Transverse colon (tissue), 4 donors: ENCODE measurements around the gene GATC.

Source experiments
- EP300 ChIP-seq: sonication (generic); formaldehyde crosslinking; IDR thresholded peaks from one replicate; pipeline ENCODE4 v1.6.1; 2017; ENCODE audit warnings: antibody characterized with exemption, low read depth
- POLR2AphosphoS5 ChIP-seq, 3 donors: sonication (generic); formaldehyde crosslinking; IDR thresholded peaks; one replicate each; pipeline ENCODE4 v1.6.1; 2016; ENCODE audit warnings: antibody characterized with exemption in 3 of 3
- TF ChIP-seq, protein P1 (sequence below), 5 experiments: fragments of 200-600 bp in 3 of 5; fragments of 450-650 bp in 2 of 5; sonication (generic) in 3 of 5; IDR thresholded peaks; 1 replicate in 2 of 5; 2 replicates in 3 of 5; pipeline ENCODE4 v1.5.1; 2016 to 2017; ENCODE audit warnings: antibody characterized with exemption in 5 of 5, inconsistent platforms in 3 of 5, mild to moderate bottlenecking in 2 of 5, moderate library complexity in 1 of 5

DNA sequence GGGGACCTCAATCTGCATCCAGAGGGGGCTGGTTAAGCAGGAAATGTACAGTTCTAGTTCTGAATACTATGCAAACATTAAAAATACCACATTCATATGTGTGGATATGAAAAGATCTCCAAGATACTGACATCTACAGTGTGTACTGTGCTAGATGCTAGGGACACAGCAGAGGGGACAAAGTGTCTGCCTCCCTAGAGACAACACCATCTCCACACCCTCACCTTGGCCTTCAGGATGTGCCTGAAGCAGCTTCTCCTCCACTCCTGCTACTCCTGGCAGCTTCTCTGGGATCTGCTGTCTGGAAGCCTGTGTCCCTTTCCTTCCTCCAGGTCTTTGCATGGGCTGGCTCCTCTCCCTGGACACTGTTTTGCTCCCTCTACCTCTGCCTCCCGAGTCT is 34.0 kb downstream of the GATC start:
- TF ChIP-seq, protein P1, sequence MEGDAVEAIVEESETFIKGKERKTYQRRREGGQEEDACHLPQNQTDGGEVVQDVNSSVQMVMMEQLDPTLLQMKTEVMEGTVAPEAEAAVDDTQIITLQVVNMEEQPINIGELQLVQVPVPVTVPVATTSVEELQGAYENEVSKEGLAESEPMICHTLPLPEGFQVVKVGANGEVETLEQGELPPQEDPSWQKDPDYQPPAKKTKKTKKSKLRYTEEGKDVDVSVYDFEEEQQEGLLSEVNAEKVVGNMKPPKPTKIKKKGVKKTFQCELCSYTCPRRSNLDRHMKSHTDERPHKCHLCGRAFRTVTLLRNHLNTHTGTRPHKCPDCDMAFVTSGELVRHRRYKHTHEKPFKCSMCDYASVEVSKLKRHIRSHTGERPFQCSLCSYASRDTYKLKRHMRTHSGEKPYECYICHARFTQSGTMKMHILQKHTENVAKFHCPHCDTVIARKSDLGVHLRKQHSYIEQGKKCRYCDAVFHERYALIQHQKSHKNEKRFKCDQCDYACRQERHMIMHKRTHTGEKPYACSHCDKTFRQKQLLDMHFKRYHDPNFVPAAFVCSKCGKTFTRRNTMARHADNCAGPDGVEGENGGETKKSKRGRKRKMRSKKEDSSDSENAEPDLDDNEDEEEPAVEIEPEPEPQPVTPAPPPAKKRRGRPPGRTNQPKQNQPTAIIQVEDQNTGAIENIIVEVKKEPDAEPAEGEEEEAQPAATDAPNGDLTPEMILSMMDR (IDR thresholded peaks at IDR 0.05) = no peak
- TF ChIP-seq EP300 = no peak
- no peak for TF ChIP-seq POLR2AphosphoS5 (IDR thresholded peaks at IDR 0.05)
